Endothelial cell of hepatic sinusoid (primary cell): Measurements from ENCODE around the gene ANKRD23.
"Not testable (repeated sequence)": the region's sequence is repeated elsewhere in the genome, so short reads cannot be mapped to it uniquely, and the experiment has no call there.

Source experiments
- in situ Hi-C: cut with HindIII; loops from 2 replicates; pipeline ENCODE4 v1.10.0; 2017; ENCODE audit warnings: low sequenced_read_pairs

The ANKRD23 gene

DNA sequence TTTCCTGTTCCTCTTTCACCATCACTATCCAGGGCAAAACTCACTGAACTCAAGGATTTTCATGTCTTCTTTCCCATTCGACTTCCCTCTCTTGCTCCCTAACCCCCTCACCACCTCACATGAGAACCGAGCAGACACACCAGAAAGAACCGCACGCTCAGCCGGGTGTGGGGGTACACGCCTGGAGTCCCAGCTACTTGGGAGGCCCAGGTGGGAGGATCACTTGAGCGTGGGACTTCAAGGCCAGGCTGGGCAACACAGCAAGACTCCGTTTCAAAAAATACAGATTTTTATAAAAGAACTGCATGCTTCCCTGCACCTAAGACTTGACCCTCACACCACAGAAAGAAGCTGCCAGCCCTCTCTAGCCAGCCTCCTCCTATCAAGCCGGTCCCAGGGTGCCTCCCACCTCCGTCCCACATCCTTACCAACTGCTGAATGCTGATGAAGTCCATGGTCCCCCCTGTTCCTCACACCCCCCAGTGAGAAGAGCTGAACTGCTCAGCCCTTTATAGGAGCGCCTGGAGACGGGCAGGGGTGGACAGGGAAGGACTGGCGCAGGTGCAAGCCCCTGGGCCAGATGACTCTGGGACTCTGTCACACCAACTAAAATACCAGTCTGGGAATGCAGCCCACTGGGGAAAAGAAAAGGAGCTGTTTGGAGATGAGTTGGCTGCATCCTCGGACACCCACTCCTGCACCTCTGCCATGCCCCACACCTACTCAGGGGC is at the start of gene ANKRD23:
ANKRD23 (minus strand) TSS at position 484 of the 731 bp plus-strand sequence; CDS start at position 455, 29 bp downstream.
- in situ Hi-C loops, result no loop called here

DNA sequence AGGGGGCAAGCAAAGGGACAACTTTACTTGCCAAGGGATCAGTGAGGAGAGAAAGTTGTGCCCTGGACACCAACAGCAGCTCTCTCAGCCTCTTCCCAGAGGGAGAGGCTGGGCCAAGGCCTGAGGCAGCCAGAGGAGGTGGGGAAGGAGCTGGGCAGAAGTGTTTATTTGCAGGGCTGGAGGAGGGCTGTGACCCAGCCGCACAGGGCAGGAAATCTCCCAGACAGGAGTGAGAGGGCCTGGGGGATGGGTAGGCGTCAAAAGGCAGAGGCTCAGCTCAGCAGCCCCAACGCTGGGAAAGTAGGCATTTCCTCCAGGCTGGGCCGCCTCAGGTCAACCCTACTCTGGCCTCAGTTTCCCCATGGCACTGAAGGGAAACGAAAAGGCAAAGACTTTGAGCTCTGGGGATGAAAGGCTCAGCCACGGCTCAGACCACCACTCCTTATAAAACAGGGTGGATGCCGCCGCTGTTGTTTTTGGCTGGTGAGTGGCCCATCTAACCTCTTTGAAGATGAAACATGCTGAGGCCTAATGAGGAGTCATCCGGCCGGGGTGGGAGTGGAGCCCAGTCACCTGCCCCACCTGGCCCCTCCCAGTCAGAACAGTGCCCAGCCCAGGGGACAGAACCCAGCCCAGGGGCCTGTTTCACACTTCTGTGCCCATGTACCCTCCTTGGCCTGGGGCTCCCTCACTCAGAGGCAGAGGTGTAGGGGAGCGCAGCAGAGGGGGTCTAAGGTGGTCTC is 47.9 kb upstream of the ANKRD23 start:
- in situ Hi-C loops, result no loop called here

DNA sequence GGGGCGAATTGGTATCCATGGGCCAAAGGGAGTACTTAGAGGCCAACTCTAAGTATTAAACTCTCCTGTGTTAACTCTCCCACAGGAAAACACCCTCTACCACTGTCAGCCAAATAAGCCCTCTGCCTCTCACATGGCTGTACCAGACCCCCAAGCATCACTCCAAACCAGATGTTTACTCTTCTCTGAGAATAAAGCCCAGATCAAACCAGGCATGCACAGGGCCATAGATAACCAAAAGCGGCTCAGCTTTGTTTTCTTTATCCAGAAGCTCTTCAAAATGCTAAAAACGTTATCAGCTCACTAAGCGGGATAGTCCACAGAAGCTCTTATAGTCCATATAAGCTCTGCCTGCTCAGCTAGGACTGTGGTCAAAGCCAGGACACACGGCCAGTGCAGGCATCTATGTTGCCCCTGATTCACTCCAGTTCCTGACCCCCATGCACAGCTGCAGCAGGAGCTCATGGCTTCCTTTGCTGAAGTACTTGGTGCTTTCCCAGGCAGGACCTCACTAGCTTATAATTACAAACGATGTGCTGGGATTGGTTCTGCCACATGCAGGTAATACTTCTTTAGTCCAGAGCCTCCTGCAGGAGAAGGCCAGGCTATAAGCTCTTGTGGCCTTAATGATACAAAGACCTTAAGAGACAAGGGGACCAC is 47.0 kb upstream of the ANKRD23 start:
- in situ Hi-C loops, result no loop called here

DNA sequence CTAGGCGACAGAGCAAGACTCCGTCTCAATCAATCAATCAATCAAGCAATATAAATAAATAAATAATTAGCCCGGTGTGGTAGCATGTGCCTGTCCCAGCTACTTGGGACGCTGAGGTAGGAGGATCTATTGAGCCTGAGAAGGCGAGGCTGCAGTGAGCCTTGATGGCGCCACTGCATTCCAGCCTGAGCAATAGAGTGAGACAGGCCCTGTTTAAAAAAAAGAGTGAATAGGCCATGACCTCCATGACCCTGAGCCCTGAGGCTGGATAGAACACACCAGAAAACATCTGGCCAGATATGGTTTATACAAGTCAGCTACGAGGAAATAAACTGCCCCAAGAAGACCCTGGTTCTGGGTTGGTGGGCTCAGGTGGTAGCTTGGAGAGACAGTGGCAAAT is 46.4 kb upstream of the ANKRD23 start:
- in situ Hi-C loops, result no loop called here

DNA sequence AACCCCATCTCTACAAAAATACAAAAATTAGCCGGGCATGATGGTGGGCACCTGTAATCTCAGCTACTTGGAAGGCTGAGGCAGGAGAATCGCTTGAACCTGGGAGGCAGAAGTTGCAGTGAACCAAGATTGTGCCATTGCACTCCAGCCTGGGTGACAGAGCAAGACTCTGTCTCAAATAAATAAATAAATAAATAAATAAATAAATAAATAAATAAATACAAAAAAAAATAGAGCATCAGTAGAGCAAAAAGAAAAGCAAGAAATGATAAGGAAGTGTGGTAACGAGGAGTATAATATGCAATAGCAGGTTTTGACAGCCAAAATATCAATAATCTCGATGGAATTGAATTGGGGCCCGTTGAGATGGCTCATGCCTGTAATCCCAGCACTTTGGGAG is 45.7 kb upstream of the ANKRD23 start:
- in situ Hi-C loops, result not testable (repeated sequence)

DNA sequence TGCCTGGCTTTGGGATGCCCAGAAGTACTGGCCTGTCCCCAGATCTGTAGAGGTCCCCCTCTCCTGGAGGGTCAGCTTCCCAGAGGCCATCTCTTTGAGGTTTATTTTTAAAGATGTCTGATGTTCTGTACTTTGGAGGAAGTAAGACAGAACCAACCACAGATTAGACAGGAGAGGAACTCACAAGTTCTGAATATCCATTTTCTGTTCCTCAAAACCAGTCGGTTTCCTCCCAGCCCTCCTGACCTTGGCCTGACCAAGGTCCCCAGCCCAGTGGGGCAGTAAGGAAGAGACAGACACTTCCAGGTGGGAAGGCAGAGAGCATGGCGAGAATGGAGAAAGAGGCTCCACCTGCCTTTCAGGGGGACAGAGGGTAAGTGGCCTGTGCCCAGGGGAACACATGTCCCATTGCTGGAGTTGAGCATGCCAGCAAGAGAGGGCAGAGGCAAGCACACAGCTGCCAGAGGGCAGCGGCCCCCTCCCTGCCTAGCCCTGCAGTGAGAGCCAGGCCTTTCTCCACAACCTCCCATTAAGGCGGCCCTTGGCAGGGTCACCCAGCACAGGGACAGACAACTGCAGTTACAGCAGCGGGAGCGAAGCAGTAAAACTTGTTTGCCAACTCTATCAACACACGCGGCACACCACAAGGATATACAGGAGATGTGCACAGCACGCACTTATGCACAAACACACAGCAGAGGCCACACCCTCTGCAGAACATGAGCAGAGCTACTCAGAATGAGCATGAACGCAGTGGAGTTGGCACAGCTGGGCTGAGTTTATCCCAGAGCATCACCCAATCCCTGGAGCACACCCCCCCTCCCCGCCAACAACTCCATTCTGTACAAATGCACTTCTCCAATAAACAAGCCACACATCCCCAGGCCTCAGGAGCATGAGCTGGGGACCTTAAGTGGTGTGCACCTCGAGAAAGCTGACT is 44.5 kb upstream of the ANKRD23 start:
- in situ Hi-C loops, result no loop called here

DNA sequence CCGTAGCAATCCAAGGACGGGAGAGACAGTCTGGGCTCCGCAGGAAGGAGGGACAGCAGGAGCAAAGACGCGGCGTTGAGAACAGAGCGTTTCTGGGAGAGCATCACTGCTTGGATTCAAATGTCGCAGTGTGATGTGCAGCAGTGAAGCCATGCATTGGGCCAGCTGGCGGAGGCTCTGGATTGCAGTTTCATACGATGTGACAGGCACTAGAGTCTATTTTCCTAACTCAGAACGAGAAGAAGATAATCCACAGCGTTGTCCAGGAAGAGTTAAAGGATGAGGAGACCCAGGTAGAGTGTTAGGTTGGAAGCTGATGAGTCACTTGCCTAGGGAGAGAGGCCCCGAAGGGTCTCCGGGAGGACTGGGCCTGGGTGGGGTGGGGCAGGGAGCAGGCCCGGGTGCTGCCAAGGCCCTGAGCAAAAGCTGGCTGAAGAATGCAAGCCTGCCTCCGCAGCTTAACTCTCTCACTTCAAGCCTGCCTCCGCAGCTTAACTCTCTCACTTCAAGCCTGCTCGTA is 43.7 kb upstream of the ANKRD23 start:
- in situ Hi-C loops, result no loop called here

DNA sequence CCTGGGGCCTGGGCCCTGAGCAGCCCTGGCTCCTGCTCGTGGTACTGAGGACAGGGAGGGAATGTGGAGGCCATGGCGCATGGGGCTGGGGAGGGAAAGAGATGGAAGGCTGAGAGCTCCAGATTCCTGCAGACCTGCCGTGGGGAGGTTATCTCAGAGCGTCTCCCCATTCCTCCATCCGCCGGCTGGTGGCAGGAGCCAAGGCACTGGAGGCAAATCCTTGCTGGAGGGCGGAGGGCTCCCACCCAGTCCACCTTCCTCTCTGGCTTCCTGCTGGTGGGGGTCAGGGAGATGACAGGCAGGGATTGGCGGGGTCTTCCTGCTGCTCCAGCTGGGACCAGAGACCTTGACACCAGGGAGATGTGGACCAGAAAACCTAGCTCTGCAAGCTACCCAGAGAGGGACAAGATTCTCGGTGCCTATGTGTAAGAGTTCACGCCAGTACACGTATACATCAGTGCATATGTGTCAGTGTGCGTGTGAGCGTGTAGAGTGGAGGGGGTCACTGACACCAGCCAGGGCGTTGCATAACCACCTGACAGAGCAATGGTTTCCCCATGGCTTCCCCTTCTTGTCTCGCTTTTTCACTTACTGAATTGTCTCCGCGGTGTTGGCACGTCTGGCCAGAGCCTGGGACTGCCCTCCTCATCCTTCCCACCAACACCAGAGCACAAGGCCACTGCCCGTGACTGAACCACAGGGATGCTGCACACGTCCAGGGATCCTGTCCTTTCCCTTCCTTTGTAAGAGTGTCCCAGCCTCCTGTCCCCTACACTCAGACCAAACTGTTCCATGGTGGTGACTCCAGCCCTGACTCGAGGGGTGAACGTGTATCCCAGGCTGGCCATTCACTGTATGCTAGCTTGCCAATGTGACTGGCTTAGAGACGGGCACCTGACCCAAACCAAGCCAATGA is 41.9 kb upstream of the ANKRD23 start:
- in situ Hi-C loops, result no loop called here

DNA sequence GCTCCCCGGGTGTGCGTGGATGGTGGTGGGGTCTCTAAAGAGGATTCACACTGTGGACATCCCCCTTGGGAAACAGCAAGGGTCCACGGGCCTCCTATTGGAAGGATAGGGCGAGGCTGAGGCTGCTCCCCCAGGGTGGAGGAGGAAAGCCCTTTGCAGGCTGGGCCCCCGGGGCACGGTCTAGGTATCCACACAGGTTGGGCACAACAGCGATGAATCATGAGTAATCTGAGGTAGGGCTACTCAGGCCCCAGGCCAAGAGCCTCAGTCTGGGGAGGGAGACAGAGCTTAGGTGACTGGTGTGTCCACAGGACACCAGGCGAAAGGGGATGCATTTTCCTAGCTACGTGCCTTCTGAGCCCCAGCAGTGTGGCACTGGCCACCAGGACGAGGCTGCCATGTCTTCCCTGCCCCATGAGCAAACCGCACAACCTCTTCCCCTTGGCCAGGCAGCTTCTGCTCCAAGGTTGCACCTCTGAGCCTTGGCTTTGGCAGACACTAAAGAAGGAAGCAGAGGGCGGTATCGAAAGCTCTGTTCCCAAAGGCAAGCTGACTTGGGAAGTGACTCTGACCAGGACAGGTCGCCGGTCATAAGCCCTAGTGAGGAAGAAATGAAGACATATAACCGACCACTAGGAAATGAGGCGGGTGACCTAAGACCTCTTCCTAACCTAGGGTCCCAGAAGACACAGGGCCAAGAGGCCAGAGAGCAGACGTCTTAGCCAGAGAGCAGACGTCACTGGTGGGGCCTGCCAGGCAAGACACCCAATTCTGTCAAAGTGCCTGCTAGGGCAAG is 40.7 kb upstream of the ANKRD23 start:
- in situ Hi-C loops, result no loop called here

DNA sequence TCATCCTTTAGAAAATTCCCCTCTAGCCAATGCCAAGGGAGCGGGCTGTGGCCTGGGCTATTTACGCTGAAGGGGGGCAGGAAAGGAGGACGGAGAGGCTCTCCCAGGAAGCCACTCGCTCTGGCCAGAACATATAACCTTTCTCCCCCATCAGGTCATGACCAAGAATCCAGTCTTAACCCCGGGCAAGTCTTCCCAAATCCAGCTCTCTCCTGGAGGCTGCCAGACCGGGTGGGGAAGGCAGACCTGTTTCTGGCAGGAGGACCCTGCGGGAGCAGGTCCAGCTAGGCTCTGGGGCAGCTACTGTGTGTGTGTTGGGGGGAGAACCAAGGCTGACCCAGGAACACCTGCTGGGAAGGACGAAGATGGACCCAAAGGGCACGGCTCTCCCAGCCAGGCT is 39.5 kb upstream of the ANKRD23 start:
- in situ Hi-C loops, result no loop called here

DNA sequence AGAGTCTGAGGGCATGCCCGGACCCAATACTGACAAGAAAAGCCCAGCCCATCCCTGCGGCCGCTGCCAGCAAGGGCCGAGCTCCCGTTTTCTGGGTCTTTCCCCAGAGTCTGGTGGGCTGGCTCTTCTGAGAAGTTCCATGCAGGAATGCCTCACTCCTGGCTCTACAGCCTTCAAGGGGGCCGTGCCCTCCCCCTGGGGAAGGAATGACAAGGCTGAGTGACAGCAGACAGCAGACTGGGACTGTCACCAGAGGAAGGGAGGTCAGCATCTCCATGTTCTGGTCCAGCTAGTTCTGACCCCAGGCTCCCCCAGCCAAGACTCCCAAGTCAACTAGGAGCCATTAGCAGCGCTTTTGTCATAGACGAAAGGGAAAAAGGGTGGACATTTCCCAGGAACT is 39.1 kb upstream of the ANKRD23 start:
- in situ Hi-C loops, result no loop called here

DNA sequence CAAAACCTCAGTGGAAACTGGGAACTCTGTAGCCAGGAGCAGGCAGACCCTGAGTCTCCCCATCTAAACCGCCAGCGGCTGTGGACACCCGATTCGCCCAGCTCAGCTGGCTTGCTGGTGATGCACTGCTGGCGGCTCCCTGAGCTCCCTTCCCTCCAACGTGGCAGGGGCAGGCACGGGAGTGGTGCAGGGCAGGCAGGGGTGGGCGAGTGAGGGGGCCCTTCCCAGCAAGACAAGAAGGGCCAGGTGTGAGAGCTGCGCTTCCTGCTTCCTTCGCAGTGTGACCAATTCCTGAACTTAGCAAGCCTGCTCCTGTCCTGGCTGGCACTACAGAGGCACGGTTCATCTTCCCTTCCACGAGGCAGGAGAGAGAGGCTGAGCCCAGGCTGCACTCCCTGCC is 38.4 kb upstream of the ANKRD23 start:
- in situ Hi-C loops, result no loop called here

DNA sequence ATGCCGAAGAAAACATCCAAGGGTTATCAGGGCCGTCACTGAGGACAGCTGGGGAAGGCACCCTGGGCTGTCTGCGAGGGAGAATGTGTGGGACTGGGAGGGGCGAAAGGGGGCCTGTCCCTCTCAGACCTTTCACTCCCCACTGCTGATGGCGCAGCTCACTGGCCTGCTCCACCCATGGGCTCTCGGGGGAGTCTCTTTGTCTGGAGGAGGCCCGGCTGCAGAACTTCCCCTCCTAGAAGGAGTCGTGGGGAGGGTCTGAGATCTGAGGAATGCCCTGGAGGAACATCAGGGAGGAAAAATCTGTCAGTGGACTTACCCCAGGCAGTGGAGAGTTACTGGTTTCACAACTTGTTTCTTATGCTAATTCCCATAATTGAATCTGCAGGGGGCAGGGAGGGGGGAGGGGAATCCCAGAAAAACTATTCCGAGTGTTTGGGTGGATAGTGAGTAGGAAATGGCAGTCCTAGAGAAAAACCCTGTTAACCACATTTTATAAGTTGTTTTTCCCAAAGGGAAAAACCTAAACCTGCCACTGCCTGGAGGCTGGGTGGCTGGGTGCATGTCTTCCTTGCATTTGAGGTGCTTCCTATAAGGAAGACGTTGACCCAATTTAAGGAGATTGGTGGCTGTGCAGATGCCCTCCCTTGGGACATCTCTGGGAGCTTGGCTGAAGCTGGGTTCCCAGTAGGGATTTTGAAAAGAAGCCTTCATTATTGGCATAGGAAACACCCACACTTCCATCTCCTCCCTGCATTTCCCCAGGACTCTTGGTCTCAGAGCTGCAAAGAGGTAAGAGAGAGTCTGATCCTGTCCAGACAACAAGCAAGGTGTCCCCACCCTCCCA is 37.8 kb upstream of the ANKRD23 start:
- in situ Hi-C loops, result no loop called here

DNA sequence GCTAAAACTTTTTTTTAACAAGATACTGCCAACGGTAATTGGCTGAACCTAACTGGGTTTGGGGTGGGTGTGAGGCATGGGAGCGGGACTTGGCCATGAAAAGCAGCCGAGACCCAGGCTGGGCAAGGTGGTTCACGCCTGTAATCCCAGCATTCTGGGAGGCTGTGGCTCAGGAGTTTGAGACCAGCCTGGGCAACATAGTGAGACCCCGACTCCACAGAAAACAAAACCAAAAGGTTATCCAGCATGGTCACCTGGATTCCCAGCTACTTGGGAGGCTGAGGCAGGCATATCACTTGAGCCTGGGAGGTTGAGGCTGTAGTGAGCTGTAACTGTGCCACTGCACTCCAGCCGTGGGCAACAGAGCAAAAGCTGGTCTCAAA is 37.1 kb upstream of the ANKRD23 start:
- in situ Hi-C loops, result no loop called here

DNA sequence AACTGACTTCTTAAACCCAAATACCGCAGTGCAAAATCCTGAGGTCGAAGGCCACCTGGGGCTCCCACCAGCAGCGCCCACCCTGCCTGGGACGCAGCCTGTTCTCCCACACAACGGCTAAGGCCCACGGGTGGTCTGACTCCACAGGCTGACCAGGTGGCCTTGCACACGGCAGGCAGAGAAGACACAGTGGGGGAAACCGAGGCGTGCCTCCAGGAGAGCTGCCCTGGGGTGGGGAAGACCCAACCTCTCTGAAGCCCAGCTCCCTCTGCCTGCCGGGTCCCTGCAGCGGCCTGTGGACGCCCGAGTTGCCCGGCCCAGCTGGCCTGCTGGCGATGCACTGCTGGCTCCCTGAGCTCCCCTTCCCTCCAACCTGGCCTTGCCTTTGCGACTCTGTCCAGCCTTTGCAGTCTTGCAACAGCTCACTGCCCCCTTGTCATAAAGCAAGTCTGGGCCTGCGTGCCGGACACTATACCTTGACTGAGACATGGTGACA is 35.8 kb upstream of the ANKRD23 start:
- in situ Hi-C loops, result no loop called here

DNA sequence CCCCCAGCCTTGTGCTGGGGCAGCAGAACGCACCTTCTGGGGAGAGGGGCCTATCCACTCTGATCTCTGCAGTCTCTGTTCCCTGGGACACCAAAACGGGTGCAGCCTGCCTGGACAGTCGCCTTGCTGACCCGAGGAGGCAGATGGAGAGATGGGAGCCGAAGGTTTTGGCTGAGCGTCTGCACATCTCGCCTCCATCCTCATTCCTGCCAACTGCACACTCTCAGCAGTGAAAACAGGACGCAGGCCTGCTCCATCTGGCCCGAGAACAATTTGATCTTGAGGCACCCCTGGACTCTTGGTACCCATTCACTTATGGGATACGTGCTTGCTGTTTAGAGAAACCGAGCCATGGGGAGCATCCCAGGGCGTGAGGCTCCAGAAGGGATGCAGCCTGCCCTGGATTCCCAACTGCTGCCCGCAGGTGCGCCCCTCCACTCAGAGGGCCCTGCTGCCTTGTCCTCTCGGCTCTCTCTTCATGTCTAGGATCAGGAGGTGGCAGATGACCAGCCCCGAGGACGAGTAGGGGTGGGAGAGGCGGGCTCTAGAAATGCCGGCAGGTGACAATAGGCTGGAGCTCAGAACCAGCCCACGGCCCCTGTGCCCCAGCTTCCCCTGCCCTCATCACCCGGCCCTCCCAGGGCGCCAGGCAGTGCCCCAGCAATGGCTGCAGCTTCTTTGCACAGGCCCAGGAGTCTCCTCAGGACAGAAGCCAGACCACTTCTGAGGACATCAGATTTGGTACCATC is 35.1 kb upstream of the ANKRD23 start:
- in situ Hi-C loops, result no loop called here

DNA sequence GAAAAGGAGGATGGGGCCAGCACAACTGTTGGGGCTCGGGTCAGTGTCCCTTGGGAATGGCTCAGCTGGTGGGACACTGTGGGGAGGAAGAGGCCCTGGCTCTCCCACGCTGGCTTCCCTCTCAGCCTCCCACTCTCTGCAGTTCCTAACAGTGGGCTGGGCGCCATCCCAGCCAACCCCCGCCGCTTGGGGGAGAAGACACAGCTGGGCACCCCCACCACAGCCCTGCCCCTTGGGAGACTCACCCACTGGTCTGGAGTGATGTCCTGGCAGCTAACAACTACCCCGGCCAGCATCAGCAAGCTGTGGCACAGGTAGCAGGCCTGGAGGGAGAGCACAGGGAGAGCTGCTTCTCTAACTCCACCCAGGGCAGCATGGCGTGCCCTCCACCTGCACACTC is 34.4 kb upstream of the ANKRD23 start:
- in situ Hi-C loops, result no loop called here
